ENCODE data around the gene CES1.

- TF ChIP-seq, protein P1, sequence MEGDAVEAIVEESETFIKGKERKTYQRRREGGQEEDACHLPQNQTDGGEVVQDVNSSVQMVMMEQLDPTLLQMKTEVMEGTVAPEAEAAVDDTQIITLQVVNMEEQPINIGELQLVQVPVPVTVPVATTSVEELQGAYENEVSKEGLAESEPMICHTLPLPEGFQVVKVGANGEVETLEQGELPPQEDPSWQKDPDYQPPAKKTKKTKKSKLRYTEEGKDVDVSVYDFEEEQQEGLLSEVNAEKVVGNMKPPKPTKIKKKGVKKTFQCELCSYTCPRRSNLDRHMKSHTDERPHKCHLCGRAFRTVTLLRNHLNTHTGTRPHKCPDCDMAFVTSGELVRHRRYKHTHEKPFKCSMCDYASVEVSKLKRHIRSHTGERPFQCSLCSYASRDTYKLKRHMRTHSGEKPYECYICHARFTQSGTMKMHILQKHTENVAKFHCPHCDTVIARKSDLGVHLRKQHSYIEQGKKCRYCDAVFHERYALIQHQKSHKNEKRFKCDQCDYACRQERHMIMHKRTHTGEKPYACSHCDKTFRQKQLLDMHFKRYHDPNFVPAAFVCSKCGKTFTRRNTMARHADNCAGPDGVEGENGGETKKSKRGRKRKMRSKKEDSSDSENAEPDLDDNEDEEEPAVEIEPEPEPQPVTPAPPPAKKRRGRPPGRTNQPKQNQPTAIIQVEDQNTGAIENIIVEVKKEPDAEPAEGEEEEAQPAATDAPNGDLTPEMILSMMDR (IDR thresholded peaks at IDR 0.05 in 2 of 3, conservative IDR thresholded peaks at IDR 0.05 in 1 of 3; ENCODE audit: control insufficient read depth in 2 of 3, extremely low read depth in 1 of 3, insufficient read depth in 1 of 3, low read depth in 3 of 3, low read length in 3 of 3), result no peak
- TF ChIP-seq EGR1 (IDR thresholded peaks at IDR 0.05; ENCODE audit: borderline replicate concordance in 1 of 2, low read depth in 2 of 2, low read length in 2 of 2), result no peak
- no peak for TF ChIP-seq FOXM1 (IDR thresholded peaks at IDR 0.05; ENCODE audit: low read depth, low read length)
- TF ChIP-seq KAT2A (conservative IDR thresholded peaks at IDR 0.05; ENCODE audit: control insufficient read depth, low read depth, low read length), result no peak
Measured at GRCh38 chr16:55853114-55853513, 20.2 kb upstream of the CES1 start.
